ENCODE measurements around the gene TPP1. TPM values are rescaled to one million over a fixed set of nuclear protein-coding genes. Genes with fewer than 3 reads are reported as not detected.
A peak's percentile ranks its signal among the peaks of the same experiment; 100 is the strongest.

The TPP1 gene
- total and polyA plus RNA-seq, 9 of the 15 experiments (the other 6 are each of a cell fraction or from before 2014, with no cell fraction given): 7.5 to 75.8 (median 15.7) TPM

- TF ChIP-seq CGGBP1 (CRISPR knock-in tag; IDR thresholded peaks at IDR 0.05) (no peak), ZNF408 (CRISPR knock-in tag; IDR thresholded peaks at IDR 0.05; ENCODE audit: low read depth) (no peak), ZBTB7A (IDR thresholded peaks at IDR 0.05; ENCODE audit: borderline replicate concordance, control insufficient read depth, low read depth, low read length) (peak; percentile 71; the same call in 1 of the 2 replicates), KDM5B (IDR thresholded peaks at IDR 0.05; ENCODE audit: insufficient replicate concordance, low read depth, low read length) (peak; percentile 53), HOMEZ (CRISPR knock-in tag; IDR thresholded peaks at IDR 0.05) (no peak), IRF1 (CRISPR knock-in tag; IDR thresholded peaks at IDR 0.05; ENCODE audit: borderline replicate concordance) (no peak), ZBED1 (IDR thresholded peaks at IDR 0.05) (no peak), NR2C1 (IDR thresholded peaks at IDR 0.05) (peak; percentile 9; the same call in 1 of the 2 replicates), NR2C1 (tag; IDR thresholded peaks at IDR 0.05) (no peak), ZNF655 (CRISPR knock-in tag; IDR thresholded peaks at IDR 0.05) (no peak), CHD7 (IDR thresholded peaks at IDR 0.05; ENCODE audit: low read depth, low read length) (no peak), MECOM (CRISPR knock-in tag; IDR thresholded peaks at IDR 0.05) (no peak)
Observed at GRCh38 chr11:6619004-6619745, at the start of gene TPP1 (continued).

Measured in K562 (cell line).